ENCODE results near the gene CISH. TPM values are rescaled to one million over a fixed set of nuclear protein-coding genes. Genes with fewer than 3 reads are reported as not detected.

Gene CISH
- total RNA-seq, 1 experiment from 2014 or later = 1.7 TPM

DNA sequence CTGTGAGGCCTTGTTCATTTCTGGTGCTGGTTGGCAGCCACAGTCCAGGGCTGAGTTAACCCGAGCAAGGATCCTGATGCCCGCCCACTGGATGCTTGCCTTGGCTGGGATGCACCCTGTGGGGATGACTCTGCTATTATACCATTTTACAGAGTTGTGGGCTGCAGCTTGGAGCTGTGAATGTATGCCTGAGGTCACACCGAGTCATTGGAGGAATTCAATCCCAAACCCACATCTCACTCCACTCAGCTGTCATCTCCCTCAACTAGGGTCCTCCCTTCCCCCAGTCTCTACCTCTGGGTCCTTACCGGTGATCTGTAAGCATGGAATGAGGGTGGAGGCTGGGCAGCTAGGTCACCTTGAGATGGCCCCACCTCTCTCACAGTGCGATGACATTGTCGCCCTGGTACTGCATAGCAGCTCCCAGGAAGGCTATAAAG is 27.5 kb upstream of the CISH start:
- Histone ChIP-seq H2AFZ (ENCODE audit: low read length) (no peak overlapping the region), H2BK20ac (ENCODE audit: low read depth, low read length, poor library complexity, severe bottlenecking) (no peak overlapping the region), H3K4me1 (ENCODE audit: insufficient read depth, low read length) (peaks cover 2% of the 10 kb centered on the region; the same call in 1 of the 2 replicates), H2BK12ac (ENCODE audit: insufficient read length, low read depth, low read length) (no peak overlapping the region), H3K27ac (ENCODE audit: insufficient read length, low read depth, low read length) (no peak overlapping the region), H3K4ac (ENCODE audit: low read depth, low read length) (no peak overlapping the region), H2BK120ac (ENCODE audit: low read depth, low read length, poor library complexity, severe bottlenecking) (no peak overlapping the region), H4K91ac (ENCODE audit: insufficient read length, low read depth, low read length) (no peak overlapping the region), H3K9ac (ENCODE audit: extremely low read depth, insufficient read length, low read length) (no peak overlapping the region), H2BK5ac (ENCODE audit: insufficient read length, low read length) (no peak overlapping the region), H3K23me2 (ENCODE audit: insufficient read length, low read depth, low read length, poor library complexity, severe bottlenecking) (no peaks in the 10 kb centered on the region), H2BK15ac (ENCODE audit: low read depth, low read length) (no peak overlapping the region), H2AK5ac (ENCODE audit: insufficient read length, low read length) (no peak overlapping the region), H3K56ac (ENCODE audit: insufficient read length, low read depth, low read length) (no peak overlapping the region), H3K79me1 (ENCODE audit: insufficient read depth, low read depth, low read length, poor library complexity, severe bottlenecking) (peaks cover 6% of the 10 kb centered on the region), H3K23ac (ENCODE audit: insufficient read length, low read depth, low read length) (no peak overlapping the region), H4K8ac (replicated peaks; ENCODE audit: insufficient read length, low read depth, low read length) (no peak overlapping the region), H3T11ph (ENCODE audit: low read length) (no peak overlapping the region), H3K14ac (ENCODE audit: insufficient read depth, low read length) (no peak overlapping the region; the same call in 1 of the 2 replicates), H4K5ac (ENCODE audit: insufficient read length, low read depth, low read length) (no peak overlapping the region), H3K9me3 (ENCODE audit: control insufficient read depth, low read depth, low read length) (no peaks in the 10 kb centered on the region), H3K79me2 (ENCODE audit: insufficient read depth, low read length) (no peaks in the 10 kb centered on the region), H3K27me3 (ENCODE audit: insufficient read depth, low read length) (no peaks in the 10 kb centered on the region), H4K20me1 (ENCODE audit: control insufficient read depth, insufficient read depth, insufficient read length) (no peaks in the 10 kb centered on the region), H3K18ac (ENCODE audit: insufficient read length, low read depth, low read length) (no peak overlapping the region), H3K4me2 (ENCODE audit: insufficient read depth, insufficient read length, low read length) (no peak overlapping the region)
- peak overlapping the region in 1 of 3 experiments; percentile 87; a peak in 2 of 7 replicates for H3K27ac Mint-ChIP-seq
- no CpG with 5 or more reads among the region's 6 CpGs for WGBS (ENCODE audit: extremely low coverage, insufficient read length, low lambda C conversion rate)
- DNase-seq = no peak
- H3K4me1 Mint-ChIP-seq = peaks cover 45 to 50% of the 10 kb centered on the region in 2 experiments
- TF ChIP-seq, protein P1, sequence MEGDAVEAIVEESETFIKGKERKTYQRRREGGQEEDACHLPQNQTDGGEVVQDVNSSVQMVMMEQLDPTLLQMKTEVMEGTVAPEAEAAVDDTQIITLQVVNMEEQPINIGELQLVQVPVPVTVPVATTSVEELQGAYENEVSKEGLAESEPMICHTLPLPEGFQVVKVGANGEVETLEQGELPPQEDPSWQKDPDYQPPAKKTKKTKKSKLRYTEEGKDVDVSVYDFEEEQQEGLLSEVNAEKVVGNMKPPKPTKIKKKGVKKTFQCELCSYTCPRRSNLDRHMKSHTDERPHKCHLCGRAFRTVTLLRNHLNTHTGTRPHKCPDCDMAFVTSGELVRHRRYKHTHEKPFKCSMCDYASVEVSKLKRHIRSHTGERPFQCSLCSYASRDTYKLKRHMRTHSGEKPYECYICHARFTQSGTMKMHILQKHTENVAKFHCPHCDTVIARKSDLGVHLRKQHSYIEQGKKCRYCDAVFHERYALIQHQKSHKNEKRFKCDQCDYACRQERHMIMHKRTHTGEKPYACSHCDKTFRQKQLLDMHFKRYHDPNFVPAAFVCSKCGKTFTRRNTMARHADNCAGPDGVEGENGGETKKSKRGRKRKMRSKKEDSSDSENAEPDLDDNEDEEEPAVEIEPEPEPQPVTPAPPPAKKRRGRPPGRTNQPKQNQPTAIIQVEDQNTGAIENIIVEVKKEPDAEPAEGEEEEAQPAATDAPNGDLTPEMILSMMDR (conservative IDR thresholded peaks at IDR 0.05) = no peak
- no peaks in the 10 kb centered on the region for H3K9me3 Mint-ChIP-seq
- peaks cover 3 to 21% (median 12%) of the 10 kb centered on the region in 3 experiments; a peak in 5 of 7 replicates for H3K36me3 Mint-ChIP-seq (ENCODE audit: insufficient read depth in 1 of 3, low read depth in 3 of 3)
- H3K4me3 Mint-ChIP-seq = no peak overlapping the region
- no peaks in the 10 kb centered on the region for H3K27me3 Mint-ChIP-seq (ENCODE audit: low read depth)

All from H9 (cell line).